Large intestine (tissue), 3 donors: ENCODE data around the gene CEP72. TPM values are rescaled to one million over a fixed set of nuclear protein-coding genes. Genes with fewer than 3 reads are reported as not detected.
"Not testable (repeated sequence)": the region's sequence is repeated elsewhere in the genome, so short reads cannot be mapped to it uniquely, and the experiment has no call there.

ENCODE experiments used
- DNase-seq, 2 donors: peaks; one replicate each; pipeline versions ENCODE4 v3.0.0 to v3.0.0-alpha.2; 2013
- H3K27ac ChIP-seq: one replicate; pipeline ENCODE4 v1.5.1; 2013; ENCODE audit warnings: low read length
- H3K27me3 ChIP-seq: 2 replicates; pipeline ENCODE4 v1.6.1; 2013; ENCODE audit warnings: low read length; ENCODE audit not compliant: control insufficient read depth, insufficient read depth
- H3K36me3 ChIP-seq: 2 replicates; pipeline ENCODE4 v1.6.1; 2013; ENCODE audit warnings: low read length; ENCODE audit not compliant: control insufficient read depth, insufficient read depth
- H3K4me1 ChIP-seq: one replicate; pipeline ENCODE4 v1.6.1; 2013; ENCODE audit warnings: low read length; ENCODE audit not compliant: control insufficient read depth, insufficient read depth
- H3K4me3 ChIP-seq: one replicate; pipeline ENCODE4 v1.5.1; 2013; ENCODE audit warnings: low read length
- H3K9me3 ChIP-seq: one replicate; pipeline ENCODE4 v1.6.1; 2013; ENCODE audit warnings: mild to moderate bottlenecking, low read depth, low read length, moderate library complexity; ENCODE audit not compliant: control insufficient read depth
- WGBS: methylation state at CpG from one replicate; pipeline ENCODE4 v1.1.5; 2013; ENCODE audit warnings: low lambda C conversion rate; ENCODE audit not compliant: insufficient coverage; 5-methylcytosine and 5-hydroxymethylcytosine counted together
- polyA plus RNA-seq: library from polyadenylated mRNA; unstranded; fragments of 120-200 nt; gene quantifications from one replicate; pipeline ENCODE4 v1.2.1, GENCODE V29; 2013

The CEP72 gene
- polyA plus RNA-seq, 1 donor: 8.5 TPM

- no peaks in the 10 kb centered on the region for H3K9me3 ChIP-seq
- H3K4me3 ChIP-seq: no peak overlapping the region
- peaks cover 67% of the 10 kb centered on the region for H3K36me3 ChIP-seq
- WGBS: no CpG with 5 or more reads among the region's 38 CpGs
- H3K27me3 ChIP-seq: no peaks in the 10 kb centered on the region
- no peak for DNase-seq
- no peak overlapping the region for H3K27ac ChIP-seq
- H3K4me1 ChIP-seq: peaks cover 6% of the 10 kb centered on the region
These were observed 12.2 kb downstream of the CEP72 start for GRCh38 chr5:624118-624950.

- Histone ChIP-seq H3K4me1 (peaks cover 6% of the 10 kb centered on the region), H3K27ac (no peak overlapping the region), H3K36me3 (peaks cover 61% of the 10 kb centered on the region), H3K27me3 (no peaks in the 10 kb centered on the region), H3K9me3 (no peaks in the 10 kb centered on the region), H3K4me3 (no peak overlapping the region)
- no peak for DNase-seq
- WGBS: no CpG with 5 or more reads among the region's 13 CpGs
These were observed 12.8 kb downstream of the CEP72 start for GRCh38 chr5:624951-625230.

DNA sequence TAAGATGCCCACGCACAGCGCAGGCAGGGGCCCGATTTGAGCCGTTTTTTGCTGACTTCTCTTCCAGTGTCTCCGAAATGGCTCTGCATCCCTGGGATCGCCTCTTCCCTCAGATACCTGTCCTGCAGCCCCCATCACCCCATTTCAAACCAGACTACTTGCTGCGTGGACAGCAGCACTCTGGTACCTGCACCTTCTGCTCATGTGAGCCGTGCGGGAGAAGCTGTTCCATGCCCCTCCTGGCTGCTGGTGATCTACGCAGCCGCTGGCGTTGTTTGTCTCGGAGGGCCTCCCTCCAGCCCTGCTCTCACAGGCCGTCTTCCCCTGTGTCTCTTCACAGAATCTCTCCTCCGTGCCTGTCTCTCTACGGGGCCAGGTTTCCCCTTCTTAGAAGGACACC, 13.4 kb downstream of the CEP72 start:
- peaks cover 6% of the 10 kb centered on the region for H3K4me1 ChIP-seq
- WGBS: 92% methylated on average over 4 of the region's 16 CpGs
- DNase-seq: no peak
- no peaks in the 10 kb centered on the region for H3K27me3 ChIP-seq
- H3K36me3 ChIP-seq: peaks cover 55% of the 10 kb centered on the region
- H3K9me3 ChIP-seq: no peaks in the 10 kb centered on the region
- no peak overlapping the region for H3K27ac ChIP-seq
- H3K4me3 ChIP-seq: no peak overlapping the region

DNA sequence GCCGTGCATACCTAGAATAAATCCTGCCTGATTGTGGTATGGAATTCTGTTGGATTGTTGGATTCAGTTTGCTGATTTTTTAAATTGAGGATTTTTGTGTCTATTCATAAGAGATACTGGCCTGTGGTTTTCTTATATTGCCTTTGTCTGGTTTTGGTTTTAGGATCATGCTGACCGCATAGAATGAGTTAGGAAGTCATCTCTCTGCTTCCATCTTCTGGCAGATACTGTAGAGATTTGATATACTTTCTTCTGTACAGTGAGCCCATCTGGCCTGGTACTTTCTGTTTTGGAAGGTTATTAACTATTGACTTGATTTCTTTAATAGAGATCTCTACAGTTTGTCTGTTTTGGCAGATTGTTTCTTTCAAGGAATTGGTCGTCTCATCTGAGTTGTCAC, 14.7 kb downstream of the CEP72 start:
- peaks cover 6% of the 10 kb centered on the region for H3K4me1 ChIP-seq
- no peaks in the 10 kb centered on the region for H3K9me3 ChIP-seq
- H3K27ac ChIP-seq: no peak overlapping the region
- no peaks in the 10 kb centered on the region for H3K27me3 ChIP-seq
- H3K36me3 ChIP-seq: peaks cover 44% of the 10 kb centered on the region
- DNase-seq: no peak
- no CpG with 5 or more reads among the region's 3 CpGs for WGBS
- no peak overlapping the region for H3K4me3 ChIP-seq

DNA sequence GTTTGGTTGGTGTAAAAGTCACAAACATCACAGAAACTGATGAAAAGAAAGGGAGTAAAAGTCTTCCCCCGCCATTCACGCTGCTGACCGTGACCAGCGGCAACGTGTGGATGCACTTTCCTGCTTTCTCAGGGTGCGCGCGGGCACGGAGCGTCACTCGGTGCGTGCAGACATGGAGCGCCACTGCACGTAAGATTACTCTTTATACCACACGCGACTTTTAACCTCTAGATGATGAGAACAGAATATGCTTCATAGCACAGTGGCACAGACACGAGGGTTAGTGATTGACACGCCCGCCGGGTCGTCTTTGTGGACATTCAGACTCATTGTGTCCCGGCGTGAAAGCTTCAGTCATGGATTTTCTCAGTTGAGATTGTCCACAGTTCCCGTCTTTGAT, 15.7 kb downstream of the CEP72 start:
- Histone ChIP-seq H3K27ac (no peak overlapping the region), H3K4me3 (no peak overlapping the region), H3K4me1 (peaks cover 6% of the 10 kb centered on the region), H3K27me3 (no peaks in the 10 kb centered on the region), H3K9me3 (no peaks in the 10 kb centered on the region), H3K36me3 (peaks cover 36% of the 10 kb centered on the region)
- DNase-seq: no peak
- 91% methylated on average over 9 of the region's 24 CpGs for WGBS

GRCh38 chr5:628351-629205, 16.4 kb downstream of the CEP72 start:
- H3K4me3 ChIP-seq, H3K9me3 ChIP-seq, H3K27me3 ChIP-seq, DNase-seq, H3K27ac ChIP-seq, H3K4me1 ChIP-seq: not testable (repeated sequence)
- peaks cover 38% of the 10 kb centered on the region for H3K36me3 ChIP-seq
- no CpG with 5 or more reads among the region's 21 CpGs for WGBS

- peak in 1 of 2 donors; percentile 6 for DNase-seq
- Histone ChIP-seq H3K36me3 (peaks cover 45% of the 10 kb centered on the region), H3K4me3 (no peak overlapping the region), H3K9me3 (peaks cover 6% of the 10 kb centered on the region), H3K27ac (no peak overlapping the region), H3K4me1 (peaks cover 4% of the 10 kb centered on the region), H3K27me3 (no peaks in the 10 kb centered on the region)
- WGBS: no CpG with 5 or more reads among the region's 20 CpGs
These were observed 21.4 kb downstream of the CEP72 start for GRCh38 chr5:633501-633955.

GRCh38 chr5:634191-634590, 22.1 kb downstream of the CEP72 start:
- no CpG with 5 or more reads among the region's 12 CpGs for WGBS
- H3K9me3 ChIP-seq: peaks cover 6% of the 10 kb centered on the region
- DNase-seq: no peak
- H3K4me3 ChIP-seq: no peak overlapping the region
- peaks cover 47% of the 10 kb centered on the region for H3K36me3 ChIP-seq
- no peak overlapping the region for H3K27ac ChIP-seq
- no peaks in the 10 kb centered on the region for H3K27me3 ChIP-seq
- H3K4me1 ChIP-seq: no peaks in the 10 kb centered on the region

GRCh38 chr5:635306-636055, 23.3 kb downstream of the CEP72 start:
- Histone ChIP-seq H3K4me1 (no peaks in the 10 kb centered on the region), H3K27me3 (no peaks in the 10 kb centered on the region), H3K9me3 (peaks cover 6% of the 10 kb centered on the region), H3K4me3 (no peak overlapping the region), H3K36me3 (peaks cover 59% of the 10 kb centered on the region), H3K27ac (no peak overlapping the region)
- WGBS: no CpG with 5 or more reads among the region's 18 CpGs
- DNase-seq: no peak

- no peaks in the 10 kb centered on the region for H3K27me3 ChIP-seq
- WGBS: no CpG with 5 or more reads among the region's 20 CpGs
- H3K4me1 ChIP-seq: no peaks in the 10 kb centered on the region
- H3K9me3 ChIP-seq: peaks cover 6% of the 10 kb centered on the region
- no peak overlapping the region for H3K4me3 ChIP-seq
- peaks cover 69% of the 10 kb centered on the region for H3K36me3 ChIP-seq
- DNase-seq: no peak
- no peak overlapping the region for H3K27ac ChIP-seq
These were observed 24.8 kb downstream of the CEP72 start for GRCh38 chr5:636951-637350.
